ENCODE measurements around the gene USP25. TPM values are rescaled to one million over a fixed set of nuclear protein-coding genes. Genes with fewer than 3 reads are reported as not detected.

The USP25 gene
- total and polyA plus RNA-seq, 2 donors (not counting 1 experiment from before 2014, with no cell fraction given) = 14.2 to 55.5 TPM

DNA sequence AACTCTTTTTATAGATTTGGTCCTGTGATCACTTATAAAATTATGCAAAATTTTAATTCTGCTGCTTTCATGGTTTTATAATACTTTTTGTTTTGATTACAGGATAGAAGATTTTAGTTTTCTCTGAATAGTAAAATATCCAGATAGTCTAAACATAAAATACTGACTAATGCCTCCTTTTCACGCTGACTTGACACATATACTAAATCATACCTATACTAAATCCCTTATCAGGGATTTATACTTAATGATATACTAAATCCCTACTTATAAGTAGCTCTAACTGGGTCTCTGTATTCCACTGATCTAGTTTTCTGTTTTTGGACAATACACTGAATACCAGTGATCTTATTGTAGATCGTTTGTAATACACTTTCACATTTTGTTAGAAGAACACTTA, 128.0 kb downstream of the USP25 start:
- ATAC-seq (ENCODE audit: low read depth) = no peak
- WGBS (ENCODE audit: insufficient coverage) = no CpG with 5 or more reads among the region's 2 CpGs
- no peak overlapping the region for H3K27ac Mint-ChIP-seq

DNA sequence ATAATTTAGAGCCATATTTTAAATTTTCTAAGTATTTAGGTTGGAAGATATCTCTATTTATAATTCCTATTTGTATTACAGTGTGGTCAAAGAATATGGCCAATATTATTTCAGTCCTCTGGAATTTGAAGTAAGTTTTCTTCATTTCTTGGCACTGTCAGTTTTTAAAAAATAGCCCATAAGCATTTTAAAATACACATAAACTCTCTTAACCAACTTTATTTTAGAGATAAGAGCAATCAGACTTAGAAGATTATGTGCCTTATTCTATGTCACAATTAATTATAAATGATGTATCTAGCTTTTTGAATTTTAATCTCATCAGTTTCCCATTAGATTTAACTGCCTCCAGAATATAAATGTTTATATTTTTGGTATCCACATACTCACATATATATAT, 130.8 kb downstream of the USP25 start:
- no peak overlapping the region for H2AFZ ChIP-seq (ENCODE audit: insufficient read depth, low read depth, low read length, poor library complexity, severe bottlenecking)
- no peaks in the 10 kb centered on the region for H3K9me3 ChIP-seq (ENCODE audit: control extremely low read depth in 1 of 3, control insufficient read depth in 2 of 3, insufficient read depth in 1 of 3, low read length in 2 of 3)
- intact Hi-C loops (cut with micrococcal nuclease) = no loop called here
- H3K27ac Mint-ChIP-seq = no peak overlapping the region
- no peaks in the 10 kb centered on the region for H3K79me2 ChIP-seq (ENCODE audit: control insufficient read depth, insufficient read depth, low read length)
- no peak overlapping the region for H3K4me3 ChIP-seq (ENCODE audit: control extremely low read depth in 1 of 5, extremely low read depth in 1 of 5, insufficient read depth in 1 of 5, low read depth in 2 of 5, low read length in 4 of 5)
- H3K4me2 ChIP-seq (replicated peaks; ENCODE audit: low read depth, low read length, poor library complexity, severe bottlenecking) = no peak overlapping the region
- no peak for DNase-seq
- no peaks in the 10 kb centered on the region for H3K9me3 Mint-ChIP-seq (ENCODE audit: insufficient read depth)
- ChIA-PET CTCF (no interaction called here), POLR2A (no interaction called here)
- no peaks in the 10 kb centered on the region for H3K4me1 ChIP-seq (ENCODE audit: control insufficient read depth in 2 of 2, insufficient read depth in 2 of 2, low read length in 2 of 2)
- H3K27me3 Mint-ChIP-seq = no peaks in the 10 kb centered on the region
- no peaks in the 10 kb centered on the region for H4K20me1 ChIP-seq (ENCODE audit: control insufficient read depth, insufficient read depth, low read length, poor library complexity, severe bottlenecking)
- H3K9ac ChIP-seq (ENCODE audit: low read length) = no peak overlapping the region
- H3K4me3 Mint-ChIP-seq = no peak overlapping the region
- no peaks in the 10 kb centered on the region for H3K4me1 Mint-ChIP-seq
- H3K27ac ChIP-seq (ENCODE audit: low read length in 2 of 2) = no peak overlapping the region
- no peak for TF ChIP-seq EZH2 (IDR thresholded peaks at IDR 0.05; ENCODE audit: borderline replicate concordance, insufficient read depth, low read depth, low read length, poor library complexity, severe bottlenecking)
- TF ChIP-seq, protein P1, sequence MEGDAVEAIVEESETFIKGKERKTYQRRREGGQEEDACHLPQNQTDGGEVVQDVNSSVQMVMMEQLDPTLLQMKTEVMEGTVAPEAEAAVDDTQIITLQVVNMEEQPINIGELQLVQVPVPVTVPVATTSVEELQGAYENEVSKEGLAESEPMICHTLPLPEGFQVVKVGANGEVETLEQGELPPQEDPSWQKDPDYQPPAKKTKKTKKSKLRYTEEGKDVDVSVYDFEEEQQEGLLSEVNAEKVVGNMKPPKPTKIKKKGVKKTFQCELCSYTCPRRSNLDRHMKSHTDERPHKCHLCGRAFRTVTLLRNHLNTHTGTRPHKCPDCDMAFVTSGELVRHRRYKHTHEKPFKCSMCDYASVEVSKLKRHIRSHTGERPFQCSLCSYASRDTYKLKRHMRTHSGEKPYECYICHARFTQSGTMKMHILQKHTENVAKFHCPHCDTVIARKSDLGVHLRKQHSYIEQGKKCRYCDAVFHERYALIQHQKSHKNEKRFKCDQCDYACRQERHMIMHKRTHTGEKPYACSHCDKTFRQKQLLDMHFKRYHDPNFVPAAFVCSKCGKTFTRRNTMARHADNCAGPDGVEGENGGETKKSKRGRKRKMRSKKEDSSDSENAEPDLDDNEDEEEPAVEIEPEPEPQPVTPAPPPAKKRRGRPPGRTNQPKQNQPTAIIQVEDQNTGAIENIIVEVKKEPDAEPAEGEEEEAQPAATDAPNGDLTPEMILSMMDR (IDR thresholded peaks at IDR 0.05) = no peak
- ATAC-seq (ENCODE audit: low read depth) = no peak
- H3K27me3 ChIP-seq (replicated peaks in 1 of 4; ENCODE audit: control extremely low read depth in 1 of 4, control insufficient read depth in 3 of 4, insufficient read depth in 4 of 4, low read length in 3 of 4) = no peaks in the 10 kb centered on the region
- peaks cover 0 to 4% of the 10 kb centered on the region in 2 experiments for H3K36me3 ChIP-seq (replicated peaks in 1 of 2; ENCODE audit: control extremely low read depth in 1 of 2, control insufficient read depth in 1 of 2, extremely low read depth in 1 of 2, insufficient read depth in 2 of 2, low read length in 1 of 2)

More for the DNA sequence above, 128.0 kb downstream of the USP25 start:
- Histone ChIP-seq H3K27ac (ENCODE audit: low read length in 2 of 2) (no peak overlapping the region), H3K4me2 (replicated peaks; ENCODE audit: low read depth, low read length, poor library complexity, severe bottlenecking) (no peak overlapping the region), H3K4me3 (ENCODE audit: control extremely low read depth in 1 of 5, extremely low read depth in 1 of 5, insufficient read depth in 1 of 5, low read depth in 2 of 5, low read length in 4 of 5) (no peak overlapping the region), H3K79me2 (ENCODE audit: control insufficient read depth, insufficient read depth, low read length) (no peaks in the 10 kb centered on the region), H2AFZ (ENCODE audit: insufficient read depth, low read depth, low read length, poor library complexity, severe bottlenecking) (no peak overlapping the region), H3K9ac (ENCODE audit: low read length) (no peak overlapping the region), H3K27me3 (replicated peaks in 1 of 4; ENCODE audit: control extremely low read depth in 1 of 4, control insufficient read depth in 3 of 4, insufficient read depth in 4 of 4, low read length in 3 of 4) (no peaks in the 10 kb centered on the region), H3K36me3 (replicated peaks in 1 of 2; ENCODE audit: control extremely low read depth in 1 of 2, control insufficient read depth in 1 of 2, extremely low read depth in 1 of 2, insufficient read depth in 2 of 2, low read length in 1 of 2) (peaks cover 6 to 9% of the 10 kb centered on the region in 2 experiments), H3K9me3 (ENCODE audit: control extremely low read depth in 1 of 3, control insufficient read depth in 2 of 3, insufficient read depth in 1 of 3, low read length in 2 of 3) (no peaks in the 10 kb centered on the region), H3K4me1 (ENCODE audit: control insufficient read depth in 2 of 2, insufficient read depth in 2 of 2, low read length in 2 of 2) (no peaks in the 10 kb centered on the region), H4K20me1 (ENCODE audit: control insufficient read depth, insufficient read depth, low read length, poor library complexity, severe bottlenecking) (no peaks in the 10 kb centered on the region)
- TF ChIP-seq, protein P1 (IDR thresholded peaks at IDR 0.05) = no peak
- TF ChIP-seq EZH2 (IDR thresholded peaks at IDR 0.05; ENCODE audit: borderline replicate concordance, insufficient read depth, low read depth, low read length, poor library complexity, severe bottlenecking) = no peak
- intact Hi-C loops (cut with micrococcal nuclease) = no loop called here
- ChIA-PET CTCF (no interaction called here), POLR2A (no interaction called here)
- no peak for DNase-seq
- Mint-ChIP-seq H3K27me3 (no peaks in the 10 kb centered on the region), H3K9me3 (ENCODE audit: insufficient read depth) (no peaks in the 10 kb centered on the region), H3K4me1 (no peaks in the 10 kb centered on the region), H3K4me3 (no peak overlapping the region)

Measured in B cell (primary cell).